NOMO-1 (cell line): ENCODE data around the gene CD52.
A peak's percentile ranks its signal among the peaks of the same experiment; 100 is the strongest.
"Not testable (repeated sequence)": the region's sequence is repeated elsewhere in the genome, so short reads cannot be mapped to it uniquely, and the experiment has no call there.

ENCODE experiments used
- DNase-seq, 2 experiments: peaks; one replicate each; lab custom pipeline; 2025; ENCODE audit not compliant: unreplicated experiment in 2 of 2; lab: John Stamatoyannopoulos, UW

Gene CD52

GRCh38 chr1:26327956-26328362, 10.2 kb downstream of the CD52 start:
- DNase-seq, result no peak

DNA sequence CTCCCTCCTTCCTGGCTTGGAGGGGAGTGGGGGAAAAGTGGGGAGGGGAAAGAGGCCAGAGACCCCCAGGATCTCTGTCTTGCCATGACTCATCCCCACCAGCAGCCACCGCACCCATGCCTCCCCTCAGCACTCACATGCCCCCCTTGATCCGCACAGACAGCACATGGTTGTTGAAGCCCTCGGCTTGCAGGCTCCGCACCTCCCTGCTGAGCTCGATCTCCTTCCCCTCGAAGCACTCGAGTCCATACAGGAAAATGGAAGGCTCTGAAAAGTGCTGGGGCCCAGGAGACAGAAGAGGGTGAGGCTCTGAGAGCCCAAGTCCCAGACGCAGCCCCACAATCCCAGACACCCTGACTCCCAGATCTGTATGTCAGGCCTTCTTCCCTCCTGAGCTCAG, 10.8 kb downstream of the CD52 start:
- DNase-seq, result no peak

DNA sequence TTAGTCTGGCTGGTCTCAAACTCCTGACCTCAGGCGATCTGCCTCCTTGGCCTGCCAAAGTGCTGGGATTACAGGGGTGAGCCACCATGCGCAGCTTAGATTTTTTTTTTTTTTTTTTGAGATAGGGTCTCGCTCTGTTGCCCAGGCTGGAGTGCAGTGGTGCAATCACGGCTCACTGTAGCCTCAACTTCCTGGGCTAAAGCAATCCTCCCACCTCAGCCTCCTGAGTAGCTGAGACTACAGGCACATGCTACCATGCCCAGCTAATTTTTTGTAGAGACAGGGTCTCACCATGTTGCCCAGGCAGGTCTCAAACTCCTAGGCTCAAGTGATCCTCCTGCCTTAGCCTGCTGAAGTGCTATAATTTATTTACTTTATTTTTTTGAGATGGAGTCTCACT, 11.6 kb downstream of the CD52 start:
- not testable (repeated sequence) for DNase-seq

DNA sequence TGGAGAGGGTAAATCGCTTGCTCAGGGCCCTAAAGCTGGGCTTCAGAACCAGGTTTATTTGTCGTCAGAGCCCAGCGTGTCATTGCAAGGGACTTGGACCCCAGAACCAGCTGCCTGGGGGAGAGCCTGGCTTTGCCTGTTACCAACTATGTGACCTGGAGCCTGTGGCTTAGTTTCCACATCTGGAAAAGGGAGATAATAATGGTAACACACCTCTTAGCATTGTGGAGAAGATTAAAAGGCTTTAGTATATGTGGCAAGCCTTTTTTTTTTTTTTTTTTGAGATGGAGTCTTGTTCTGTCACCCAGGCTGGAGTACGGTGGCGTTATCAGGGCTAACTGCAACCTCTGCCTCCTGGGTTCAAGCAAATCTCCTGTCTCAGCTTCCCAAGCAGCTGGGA, 12.5 kb downstream of the CD52 start:
- DNase-seq, result no peak

DNA sequence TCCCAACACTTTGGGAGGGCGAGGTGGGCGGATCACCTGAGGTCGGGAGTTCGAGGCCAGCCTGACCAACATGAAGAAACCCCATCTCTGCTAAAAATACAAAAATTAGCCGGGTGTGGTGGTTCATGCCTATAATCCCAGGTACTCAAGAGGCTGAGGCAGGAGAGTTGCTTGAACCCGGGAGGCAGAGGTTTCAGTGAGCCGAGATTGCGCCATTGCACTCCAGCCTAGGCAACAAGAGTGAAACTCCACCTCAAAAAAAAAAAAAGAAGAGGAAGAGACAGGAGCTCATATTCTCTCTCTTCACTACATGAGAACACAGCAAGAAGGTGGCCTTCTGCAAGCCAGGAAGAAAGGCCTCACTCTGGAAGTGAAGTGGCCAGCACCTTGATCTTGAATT, 15.6 kb downstream of the CD52 start:
- peak in 1 of 2 experiments; percentile 21 for DNase-seq

DNA sequence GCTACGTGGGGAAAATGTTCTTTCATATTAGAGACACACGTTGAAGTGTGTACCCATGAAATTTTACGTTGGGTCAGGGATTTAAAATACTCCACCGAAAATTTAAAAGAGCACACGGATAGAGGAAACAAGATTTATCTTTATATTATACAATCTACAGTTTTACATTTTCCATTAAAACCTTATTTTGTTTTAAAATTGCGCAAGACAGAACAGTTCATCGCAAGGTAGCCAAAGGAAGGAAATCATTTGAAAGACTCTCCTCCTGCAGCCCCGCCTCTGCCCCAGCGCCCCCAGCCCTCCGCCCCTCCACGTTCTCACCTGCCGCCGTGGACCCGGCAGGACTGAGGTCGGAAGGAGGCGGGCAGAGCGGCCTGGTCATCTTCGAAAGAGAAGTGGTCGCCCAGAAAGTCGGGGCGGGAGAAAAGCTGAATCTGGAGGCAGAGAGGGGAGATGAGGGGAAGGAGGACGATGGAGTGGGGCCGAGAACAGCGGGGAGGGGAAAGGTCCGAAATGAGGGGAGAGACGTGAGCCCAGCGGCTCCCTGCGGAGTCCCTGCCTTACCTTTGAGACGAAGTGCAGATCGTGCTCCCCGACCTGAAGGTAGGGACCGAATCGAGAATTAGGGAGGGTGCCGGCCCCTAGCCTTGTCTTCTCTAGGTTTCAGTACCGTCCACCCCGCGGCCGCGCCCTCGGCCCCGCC, 18.2 kb downstream of the CD52 start:
- peak; percentile 47 to 63 for DNase-seq

DNA sequence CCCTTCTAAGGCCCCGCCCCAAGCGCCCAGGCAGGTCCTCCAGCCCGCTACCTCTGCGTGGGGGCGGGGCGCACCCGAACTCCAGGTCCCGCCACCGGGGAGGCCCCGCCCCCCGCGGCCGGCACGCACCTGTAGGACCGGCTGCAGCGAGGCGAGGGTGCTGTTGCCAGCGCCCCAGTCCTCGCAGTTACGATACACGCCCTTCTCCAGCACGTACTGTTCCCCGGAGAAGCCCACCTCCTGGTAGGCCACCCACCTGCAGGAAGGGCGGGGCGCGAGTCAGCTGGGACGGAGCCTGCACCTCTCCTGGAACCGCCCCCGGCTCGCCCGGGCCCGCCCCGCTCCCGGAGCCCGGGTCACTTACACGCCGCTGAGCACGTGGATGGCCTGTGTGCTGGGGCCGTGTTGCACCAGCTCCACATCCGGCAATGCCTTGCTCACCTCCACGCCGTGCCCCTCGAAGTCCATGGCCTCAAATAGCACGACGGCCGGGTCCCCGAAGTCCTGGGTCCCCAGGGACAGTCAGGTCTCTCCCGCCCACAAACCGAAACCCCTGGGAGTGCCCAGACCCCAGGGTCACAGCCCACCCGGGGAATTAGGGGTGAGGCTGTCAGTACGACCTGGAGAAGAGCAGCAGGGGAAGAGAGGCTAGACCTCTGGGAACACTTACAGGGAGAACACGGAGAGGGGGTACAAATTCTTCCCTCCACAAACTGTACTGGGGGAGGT, 18.9 kb downstream of the CD52 start:
- DNase-seq, result peak; percentile 50 to 73

- DNase-seq, result no peak
These were observed 19.4 kb downstream of the CD52 start for GRCh38 chr1:26337206-26337535.

DNA sequence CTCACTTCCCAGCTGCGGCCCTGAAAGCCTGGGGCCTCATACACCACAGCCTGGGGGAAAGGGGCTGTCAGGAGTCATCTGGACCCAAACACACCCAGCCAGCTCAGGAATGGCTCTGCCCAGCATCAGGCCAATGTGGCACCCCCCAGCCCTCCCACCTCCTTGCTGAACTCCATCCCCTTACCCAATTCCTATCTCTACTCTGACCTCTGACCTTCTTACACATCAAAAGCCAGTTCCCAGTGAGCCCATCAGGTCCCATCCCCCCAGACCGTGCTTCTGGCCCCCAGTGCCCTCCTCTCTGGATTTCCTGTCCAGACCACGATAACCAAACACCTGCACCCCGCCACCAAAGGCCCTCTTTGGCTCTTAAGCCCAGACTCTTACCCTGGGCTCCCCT, 19.9 kb downstream of the CD52 start:
- no peak for DNase-seq

DNA sequence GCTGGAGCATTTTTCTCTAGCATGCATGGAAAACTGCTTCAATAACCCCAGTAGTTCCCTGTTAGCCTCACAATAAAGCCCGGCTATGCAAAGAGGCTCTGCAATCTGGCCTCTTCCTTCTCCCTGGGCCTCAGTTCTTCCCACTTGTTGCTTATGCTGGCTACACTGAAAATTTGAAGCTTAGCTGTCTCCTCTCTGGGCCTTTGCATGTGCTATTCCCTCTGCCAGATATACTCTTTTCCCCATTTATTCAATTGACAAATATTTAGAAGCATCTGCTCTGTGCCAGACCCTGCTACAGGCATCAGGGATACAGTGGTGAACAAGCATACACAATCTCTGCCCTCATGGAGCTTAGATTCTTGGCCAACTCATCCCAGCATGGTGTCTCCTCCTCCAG, 20.9 kb downstream of the CD52 start:
- DNase-seq, result no peak

GRCh38 chr1:26340047-26340481, 22.3 kb downstream of the CD52 start:
- no peak for DNase-seq

DNA sequence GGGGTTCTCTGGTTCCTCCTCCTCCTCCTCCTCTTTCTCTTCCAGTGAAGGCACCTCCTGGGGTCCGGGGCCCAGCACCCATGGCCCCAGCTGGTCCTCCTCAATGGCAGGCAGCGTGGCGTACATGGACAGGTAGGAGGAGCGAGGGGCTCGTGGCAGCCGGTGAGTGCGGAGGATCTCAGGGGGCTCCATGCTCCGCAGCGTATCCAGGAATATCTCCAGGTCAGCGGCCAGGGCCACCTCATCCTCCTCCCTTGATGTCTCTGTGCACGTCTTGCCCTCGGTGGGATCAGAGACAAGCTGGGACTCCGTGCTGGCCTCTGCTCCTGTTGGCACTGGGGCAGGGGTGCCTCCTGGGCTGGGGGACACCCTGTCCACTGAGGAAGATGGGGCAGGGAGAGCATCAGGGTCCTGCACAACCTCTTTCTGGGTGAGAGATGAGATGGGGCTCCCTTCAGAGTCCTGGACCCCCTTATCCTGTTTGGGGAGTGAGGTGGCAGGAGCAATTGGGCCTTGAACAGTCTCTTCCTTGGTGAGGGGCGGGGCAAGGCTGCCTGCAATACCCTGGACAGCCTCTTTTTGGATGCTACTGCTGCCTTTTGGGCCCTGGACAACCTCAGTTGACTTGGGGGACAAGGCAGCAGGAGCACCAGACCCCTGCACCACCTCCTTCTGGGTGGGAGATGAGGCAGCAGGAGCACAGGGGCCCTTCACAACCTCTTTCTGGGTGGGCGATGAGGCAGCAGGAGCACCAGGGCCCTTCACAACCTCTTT, 26.6 kb downstream of the CD52 start:
- no peak for DNase-seq

- no peak for DNase-seq
These were observed 28.0 kb downstream of the CD52 start for GRCh38 chr1:26345718-26346117.

DNA sequence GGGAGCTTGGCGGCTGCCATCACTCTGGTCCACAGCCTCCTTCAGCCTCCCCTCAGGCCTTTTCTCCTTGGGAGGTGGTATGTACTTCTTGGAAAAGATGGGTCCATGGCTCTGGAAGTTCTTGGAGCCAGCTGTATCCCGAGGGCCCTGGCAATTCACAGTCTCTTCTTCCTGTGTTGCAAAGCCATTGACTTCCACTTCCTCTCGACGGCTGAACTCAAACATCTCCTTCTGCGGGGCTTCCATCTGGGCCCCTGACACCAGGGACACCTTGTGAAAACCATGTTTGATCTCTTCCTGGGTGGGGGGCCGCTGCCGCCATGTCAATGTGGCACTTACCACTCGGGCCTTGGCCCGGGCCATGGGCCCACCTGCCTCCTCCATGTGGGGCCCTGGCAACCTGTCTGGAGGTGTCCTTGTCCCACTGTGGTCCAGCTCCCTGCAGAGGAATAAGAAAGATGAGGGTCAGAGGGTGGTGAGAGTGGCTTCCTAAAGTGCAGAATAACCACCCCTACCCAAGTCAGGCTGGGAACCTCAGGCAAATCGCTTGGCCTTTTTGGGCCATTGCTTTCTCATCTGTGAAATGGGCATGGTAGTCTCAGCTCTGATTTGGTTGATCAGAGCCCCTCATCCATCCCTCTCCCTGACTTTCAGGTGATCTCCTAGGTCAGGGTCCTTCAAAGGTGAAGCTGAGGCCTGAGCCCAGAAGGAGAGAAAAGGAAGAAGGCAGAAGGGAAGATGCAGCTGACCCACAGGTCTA, 28.7 kb downstream of the CD52 start:
- DNase-seq, result peak in 1 of 2 experiments; percentile 14

DNA sequence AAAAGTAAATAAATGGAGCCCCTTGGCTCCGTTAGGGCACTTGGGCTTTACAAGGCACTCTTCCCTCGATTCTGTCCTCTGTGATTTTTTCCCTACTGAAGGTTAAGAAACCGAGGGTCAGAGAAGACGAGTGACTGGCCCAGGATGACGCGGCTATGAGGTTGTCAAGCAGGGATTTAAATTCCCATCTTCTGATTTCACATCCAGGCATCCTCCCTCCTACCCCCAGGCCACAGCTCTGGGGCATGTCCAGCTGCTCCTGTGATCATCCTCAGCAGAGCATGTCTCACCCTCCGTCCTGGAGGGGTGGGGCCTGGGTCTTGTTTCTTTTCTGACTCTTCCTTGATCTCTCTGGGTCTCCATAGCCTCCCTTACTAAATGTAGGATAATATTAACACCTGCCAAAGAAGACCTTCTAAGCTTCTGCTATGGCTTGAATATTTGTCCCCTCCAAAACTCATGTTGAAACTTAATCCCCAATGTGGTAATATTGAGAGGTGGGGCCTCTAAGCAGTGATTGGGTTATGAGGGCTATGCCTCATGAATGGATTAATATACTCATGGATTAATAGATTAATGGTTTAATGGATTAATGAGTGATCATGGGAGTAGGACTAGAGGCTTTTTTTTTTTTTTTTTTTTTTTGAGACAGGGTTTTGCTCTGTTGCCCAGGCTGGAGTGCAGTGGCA, 31.6 kb downstream of the CD52 start:
- no peak for DNase-seq

DNA sequence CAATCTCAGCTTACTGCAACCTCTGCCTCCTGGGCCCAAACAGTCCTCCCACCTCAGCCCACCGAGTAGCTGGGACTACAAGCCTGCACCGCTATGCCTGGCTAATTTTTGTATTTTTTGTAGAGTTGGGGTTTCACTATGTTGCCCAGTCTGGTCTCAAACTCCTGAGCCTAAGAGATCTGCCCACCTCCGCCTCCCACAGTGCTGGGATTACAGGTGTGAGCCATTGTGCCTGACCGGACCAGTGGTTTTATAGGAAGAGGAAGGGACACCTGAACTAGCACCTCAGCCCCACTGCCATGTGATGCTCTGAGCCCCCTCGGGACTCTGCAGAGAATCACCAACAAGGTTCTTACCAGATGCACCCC, 32.1 kb downstream of the CD52 start:
- no peak for DNase-seq

DNA sequence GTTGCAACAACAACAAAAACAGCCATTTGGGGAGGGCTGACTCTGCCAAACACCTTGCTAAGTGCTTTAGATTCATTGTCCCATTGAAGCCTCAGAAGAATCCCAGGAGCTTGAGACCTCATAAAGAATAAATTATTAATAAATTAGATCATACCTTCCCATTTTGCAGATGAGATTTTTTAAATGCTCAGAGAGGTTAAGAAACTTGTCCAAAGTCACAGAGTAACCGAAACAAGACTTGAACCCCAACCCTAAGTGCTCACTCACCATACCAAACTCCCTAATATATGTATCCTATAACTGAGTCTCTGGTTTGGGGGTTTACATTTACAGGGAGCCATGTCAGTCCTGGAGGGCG, 32.6 kb downstream of the CD52 start:
- DNase-seq, result no peak

- DNase-seq, result no peak
These were observed 33.2 kb downstream of the CD52 start for GRCh38 chr1:26350701-26351589.

DNA sequence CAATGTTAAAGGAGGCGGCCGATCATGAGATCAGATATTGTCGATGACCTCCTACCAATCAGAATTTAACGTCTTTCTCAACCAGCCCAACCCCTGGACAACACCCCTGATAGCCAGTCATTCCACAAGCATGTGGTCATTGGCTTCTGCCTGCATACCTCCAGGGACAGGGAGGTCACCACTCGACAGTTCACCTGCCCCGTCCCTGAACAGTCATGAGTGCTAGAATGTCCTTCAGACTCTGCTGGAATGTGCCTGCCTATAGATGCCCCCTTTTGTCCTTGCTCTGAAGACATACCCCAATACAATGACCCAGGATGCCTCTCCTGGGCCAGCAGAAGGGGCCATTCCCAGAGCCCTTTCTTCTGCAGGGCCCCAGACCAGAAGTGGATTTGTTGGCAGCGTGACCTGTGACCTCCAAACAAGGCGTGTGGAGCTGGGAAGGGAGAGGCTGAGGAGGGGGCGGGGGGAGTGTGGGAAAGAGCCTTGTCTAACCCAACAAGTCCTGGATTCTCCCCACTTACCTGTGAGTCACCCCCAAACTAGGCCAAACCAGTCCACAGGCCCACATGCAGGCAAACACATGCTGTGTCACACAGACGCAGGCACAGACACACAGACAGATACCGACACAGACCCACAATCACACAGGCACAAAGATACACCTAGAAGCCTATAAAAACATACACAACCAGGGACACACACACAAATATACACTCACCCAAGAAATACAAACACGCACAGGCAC, 34.0 kb downstream of the CD52 start:
- DNase-seq, result no peak
